IPS DF 6.9 (cell line): ENCODE results near the gene PLB1.
"Not testable (repeated sequence)": the region's sequence is repeated elsewhere in the genome, so short reads cannot be mapped to it uniquely, and the experiment has no call there.

Experiments used
- DNase-seq: peaks from one replicate; pipeline ENCODE4 v3.0.0-alpha.2; 2013; ENCODE audit warnings: low read depth, low spot score
- H3K27ac ChIP-seq: one replicate; pipeline ENCODE4 v1.5.1; 2013; ENCODE audit warnings: low read length, control low read depth
- H3K27me3 ChIP-seq: 2 replicates; pipeline ENCODE4 v1.6.1; 2013; ENCODE audit warnings: mild to moderate bottlenecking, low read length; ENCODE audit not compliant: control insufficient read depth, insufficient read depth
- H3K36me3 ChIP-seq: 2 replicates; pipeline ENCODE4 v1.6.1; 2013; ENCODE audit warnings: low read length; ENCODE audit not compliant: control insufficient read depth, insufficient read depth
- H3K4me1 ChIP-seq: 2 replicates; pipeline ENCODE4 v1.6.1; 2013; ENCODE audit warnings: low read length; ENCODE audit not compliant: control insufficient read depth, insufficient read depth
- H3K4me3 ChIP-seq: 2 replicates; pipeline ENCODE4 v1.5.1; 2013; ENCODE audit warnings: mild to moderate bottlenecking, low read length
- H3K9me3 ChIP-seq: 2 replicates; pipeline ENCODE4 v1.6.1; 2013; ENCODE audit warnings: low read length, inconsistent platforms; ENCODE audit not compliant: control insufficient read depth, insufficient read depth
- WGBS: extraction: QIAGEN DNeasy Blood & Tissue Kit; methylation state at CpG from one replicate; pipeline ENCODE4 v1.1.7; 2013; ENCODE audit warnings: mixed read lengths, missing lambda C conversion rate; ENCODE audit not compliant: insufficient read length, insufficient coverage; 5-methylcytosine and 5-hydroxymethylcytosine counted together

Gene PLB1

DNA sequence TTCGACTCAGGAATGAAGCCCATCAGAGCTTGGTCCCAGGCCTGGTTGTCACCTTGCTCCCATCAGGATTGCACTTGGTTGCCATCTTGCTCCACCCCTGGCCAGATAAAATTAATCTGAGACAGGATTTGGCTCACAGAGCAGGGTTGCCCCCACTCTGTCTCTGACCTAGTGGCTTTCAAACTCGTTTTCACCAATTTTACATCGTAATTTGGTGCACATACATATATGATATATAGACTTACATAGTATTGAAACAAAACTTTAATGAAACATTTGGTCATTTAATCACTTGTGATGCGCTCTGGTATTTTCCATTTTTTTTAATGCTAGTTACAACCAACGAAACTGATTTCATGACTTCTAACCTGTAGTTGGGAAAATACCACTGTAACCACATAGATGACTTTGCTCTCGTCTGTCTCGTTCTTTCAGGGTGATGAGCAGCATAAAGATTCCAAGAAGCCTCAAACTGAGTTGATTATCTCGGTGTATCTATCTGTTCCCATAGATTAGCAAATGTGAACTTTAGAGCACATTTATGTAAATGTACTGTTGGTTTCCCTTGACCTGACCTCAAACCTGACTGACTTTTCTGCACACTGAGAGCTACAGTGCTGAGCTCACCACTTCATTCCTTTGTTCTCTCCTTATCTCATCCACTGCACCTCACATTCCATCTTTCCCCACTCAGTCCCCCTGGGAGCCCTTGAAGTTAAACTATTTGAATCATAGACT, 30.5 kb upstream of the PLB1 start:
- no CpG with 5 or more reads among the region's 8 CpGs for WGBS
- H3K36me3 ChIP-seq, result no peaks in the 10 kb centered on the region
- no peak for DNase-seq
- H3K9me3 ChIP-seq, result no peaks in the 10 kb centered on the region
- 0 out of 2 replicates have a peak, but pooled peaks cover 1% of the 10 kb centered on the region for H3K27me3 ChIP-seq
- no peaks in the 10 kb centered on the region for H3K4me1 ChIP-seq
- H3K27ac ChIP-seq, result no peak overlapping the region
- H3K4me3 ChIP-seq, result no peak overlapping the region

DNA sequence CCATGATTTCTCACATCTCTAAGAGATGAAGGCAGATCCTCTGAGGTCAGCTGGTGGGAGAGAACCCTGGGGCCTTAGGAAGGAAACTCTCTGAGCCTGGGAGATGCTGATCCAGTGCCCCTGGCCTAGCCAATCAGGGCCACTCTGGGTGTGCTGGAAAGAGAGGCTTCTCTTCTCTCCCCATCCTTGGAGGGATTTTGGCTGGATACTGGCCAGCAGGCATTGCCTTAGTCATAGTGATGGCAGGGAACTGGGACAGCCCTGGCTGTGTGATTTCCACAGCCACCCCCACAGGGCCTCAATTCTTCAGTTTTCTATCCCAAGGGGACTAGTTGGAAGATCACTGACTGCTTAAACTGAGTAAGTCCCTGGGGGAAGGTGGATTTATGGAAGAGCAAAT, 26.6 kb upstream of the PLB1 start:
- Histone ChIP-seq H3K9me3 (no peaks in the 10 kb centered on the region), H3K27me3 (no peaks in the 10 kb centered on the region), H3K4me3 (no peak overlapping the region), H3K36me3 (no peaks in the 10 kb centered on the region), H3K27ac (no peak overlapping the region), H3K4me1 (no peaks in the 10 kb centered on the region; the same call in 1 of the 2 replicates)
- no peak for DNase-seq

DNA sequence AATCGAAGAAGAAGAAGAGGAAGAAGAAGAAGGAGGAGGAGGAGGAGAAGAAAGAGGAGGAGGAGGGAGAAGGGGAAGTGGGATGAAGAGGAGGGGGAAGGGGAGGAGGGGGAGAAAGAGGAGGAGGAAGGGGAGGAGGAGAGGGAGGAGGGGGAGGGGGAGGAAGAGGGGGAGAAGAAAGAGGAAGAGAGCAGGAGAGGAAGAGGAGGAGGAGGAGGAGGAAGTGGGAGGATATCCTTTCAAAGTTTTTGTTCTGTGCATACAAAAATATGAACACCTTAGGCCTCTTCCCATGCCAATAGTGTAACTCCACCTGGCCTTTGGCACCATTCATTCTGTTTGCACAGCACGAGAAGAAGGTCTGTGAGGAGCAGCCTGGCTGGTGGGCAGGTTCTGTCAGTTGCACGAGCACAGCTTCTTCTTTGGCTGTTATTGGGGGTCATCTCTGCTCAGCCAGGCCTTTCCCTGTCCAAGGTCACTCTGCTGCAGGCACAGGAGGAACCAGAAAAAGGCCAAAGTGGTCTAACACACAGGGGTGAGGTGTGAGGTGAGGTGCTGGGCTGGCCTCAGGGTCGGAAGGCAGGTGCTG, 25.8 kb upstream of the PLB1 start:
- Histone ChIP-seq H3K27ac (no peak overlapping the region), H3K36me3 (no peaks in the 10 kb centered on the region), H3K9me3 (no peaks in the 10 kb centered on the region), H3K4me3 (no peak overlapping the region), H3K4me1 (no peaks in the 10 kb centered on the region; the same call in 1 of the 2 replicates), H3K27me3 (no peaks in the 10 kb centered on the region)
- no peak for DNase-seq
- no CpG with 5 or more reads among the region's 4 CpGs for WGBS

DNA sequence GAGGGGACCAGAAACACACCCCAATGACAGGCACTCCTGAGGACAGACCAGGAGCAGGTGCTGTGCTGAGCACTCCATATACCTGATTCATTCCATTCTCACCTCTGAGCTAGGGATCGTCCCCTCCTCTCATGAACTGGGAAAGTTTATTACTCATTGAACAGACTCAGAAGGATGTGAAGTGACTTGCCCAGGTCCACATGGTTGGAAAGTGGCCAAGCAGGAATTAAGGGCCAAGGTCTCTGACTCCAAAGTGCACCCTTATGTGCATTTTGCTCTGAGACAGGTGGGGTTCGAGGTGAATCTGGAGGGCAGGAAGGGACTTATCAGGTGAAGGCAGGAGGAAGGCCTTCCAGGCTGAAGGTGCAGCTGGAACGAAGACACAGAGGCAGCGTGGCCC, 25.1 kb upstream of the PLB1 start:
- H3K27me3 ChIP-seq, result no peaks in the 10 kb centered on the region
- no peak overlapping the region for H3K27ac ChIP-seq
- no peaks in the 10 kb centered on the region for H3K9me3 ChIP-seq
- no peaks in the 10 kb centered on the region; the same call in 1 of the 2 replicates for H3K4me1 ChIP-seq
- H3K36me3 ChIP-seq, result no peaks in the 10 kb centered on the region
- WGBS, result no CpG with 5 or more reads among the region's 4 CpGs
- no peak for DNase-seq
- no peak overlapping the region for H3K4me3 ChIP-seq

DNA sequence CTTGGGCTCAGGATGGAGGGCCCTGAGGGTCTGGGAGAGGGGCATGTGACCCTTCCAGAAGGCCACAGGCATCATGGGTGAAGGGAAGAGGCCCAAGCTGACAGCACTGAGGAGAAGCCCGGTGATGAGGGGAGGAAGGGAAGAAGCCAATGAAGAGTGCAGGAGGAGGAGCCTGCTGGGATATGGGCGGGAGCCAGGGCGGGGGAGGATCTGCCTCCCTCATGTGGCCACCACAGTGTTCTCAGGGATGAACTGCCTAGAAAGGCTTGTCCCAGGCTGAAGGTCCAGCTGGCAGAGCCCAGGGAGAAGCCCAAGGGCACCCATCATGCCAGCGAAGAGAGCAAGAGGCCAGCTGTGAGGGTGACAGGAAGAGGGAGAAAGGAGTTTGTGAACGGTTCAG, 24.6 kb upstream of the PLB1 start:
- H3K4me1 ChIP-seq, result no peaks in the 10 kb centered on the region; the same call in 1 of the 2 replicates
- H3K27ac ChIP-seq, result no peak overlapping the region
- no peak overlapping the region for H3K4me3 ChIP-seq
- H3K36me3 ChIP-seq, result no peaks in the 10 kb centered on the region
- no peaks in the 10 kb centered on the region for H3K27me3 ChIP-seq
- no CpG with 5 or more reads among the region's 5 CpGs for WGBS
- DNase-seq, result no peak
- no peaks in the 10 kb centered on the region for H3K9me3 ChIP-seq

DNA sequence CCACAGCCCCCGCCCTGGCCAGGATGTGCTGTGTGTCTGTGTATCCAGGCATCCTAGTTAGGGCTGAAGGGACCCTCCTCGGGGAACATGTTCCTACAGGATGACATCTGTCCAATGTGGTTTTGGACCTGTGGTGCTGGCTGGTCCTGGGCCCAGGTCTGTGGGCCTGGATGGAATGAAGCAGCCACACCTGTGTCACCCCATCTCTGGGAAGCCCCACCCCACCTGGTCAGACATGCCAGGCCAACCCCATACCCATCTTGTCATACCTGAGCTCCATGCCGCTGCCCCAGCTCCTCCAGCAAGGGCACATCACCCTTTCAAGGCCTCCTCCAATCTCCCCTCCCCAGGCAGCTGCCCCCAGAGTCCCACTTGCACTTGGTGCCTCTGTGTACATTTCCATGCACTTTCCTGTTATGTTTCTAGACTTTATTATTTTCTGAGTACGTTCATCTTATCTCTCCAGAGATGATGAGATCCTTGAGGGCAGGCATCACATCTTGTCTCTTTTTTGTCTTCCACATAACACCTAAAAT, 24.1 kb upstream of the PLB1 start:
- H3K9me3 ChIP-seq, result no peaks in the 10 kb centered on the region
- H3K27me3 ChIP-seq, result no peaks in the 10 kb centered on the region
- H3K36me3 ChIP-seq, result no peaks in the 10 kb centered on the region
- H3K4me3 ChIP-seq, result no peak overlapping the region
- H3K4me1 ChIP-seq, result no peaks in the 10 kb centered on the region; the same call in 1 of the 2 replicates
- no CpG with 5 or more reads among the region's 4 CpGs for WGBS
- no peak for DNase-seq
- H3K27ac ChIP-seq, result no peak overlapping the region

DNA sequence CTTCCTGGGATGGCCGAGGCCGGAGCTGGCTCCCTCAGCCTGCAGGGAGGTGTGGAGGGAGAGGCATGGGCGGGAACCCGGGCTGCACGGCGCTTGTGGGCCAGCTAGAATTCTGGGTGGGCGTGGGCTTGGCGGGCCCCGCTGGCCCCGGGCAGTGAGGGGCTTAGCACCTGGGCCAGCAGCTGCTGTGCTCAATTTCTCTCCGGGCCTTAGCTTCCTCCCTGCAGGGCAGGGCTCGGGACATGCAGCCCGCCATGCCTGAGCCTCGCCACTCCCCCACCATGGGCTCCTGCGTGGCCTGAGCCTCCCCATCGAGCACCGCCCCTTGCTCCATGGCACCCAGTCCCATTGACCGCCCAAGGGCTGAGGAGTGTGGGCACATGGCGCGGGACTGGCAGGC, 23.2 kb upstream of the PLB1 start:
- not testable (repeated sequence) for H3K9me3 ChIP-seq, H3K36me3 ChIP-seq, H3K27me3 ChIP-seq, H3K27ac ChIP-seq, H3K4me1 ChIP-seq, H3K4me3 ChIP-seq, DNase-seq
- no CpG with 5 or more reads among the region's 20 CpGs for WGBS

DNA sequence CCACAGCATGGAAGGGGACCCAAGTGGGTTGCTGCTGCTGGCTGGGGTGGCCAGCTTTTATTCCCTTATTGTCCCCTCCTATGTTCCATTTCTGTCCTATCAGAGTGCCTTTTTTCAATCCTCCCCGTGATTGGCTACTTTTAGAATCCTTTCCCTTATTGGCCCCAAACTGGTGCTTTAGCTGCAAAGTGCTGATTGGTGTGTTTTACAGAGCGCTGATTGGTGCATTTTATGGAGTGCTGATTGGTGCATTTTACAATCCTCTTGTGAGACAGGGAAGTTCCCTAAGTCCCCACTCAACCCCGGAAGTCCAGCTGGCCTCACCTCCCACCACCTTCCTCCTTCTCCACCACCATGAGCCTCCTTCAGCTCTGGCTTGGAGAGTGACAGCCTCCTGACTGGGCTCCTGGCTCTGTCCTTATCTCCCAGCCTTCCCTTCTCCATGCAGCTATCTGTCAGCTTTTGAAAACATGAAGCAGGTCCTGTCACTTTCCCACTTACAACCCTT, 20.7 kb upstream of the PLB1 start:
- Histone ChIP-seq H3K27me3 (no peaks in the 10 kb centered on the region; the same call in 1 of the 2 replicates), H3K36me3 (no peaks in the 10 kb centered on the region), H3K9me3 (no peaks in the 10 kb centered on the region), H3K27ac (no peak overlapping the region), H3K4me3 (no peak overlapping the region), H3K4me1 (no peaks in the 10 kb centered on the region; the same call in 1 of the 2 replicates)
- DNase-seq, result no peak
- WGBS, result no CpG with 5 or more reads among the region's 3 CpGs

DNA sequence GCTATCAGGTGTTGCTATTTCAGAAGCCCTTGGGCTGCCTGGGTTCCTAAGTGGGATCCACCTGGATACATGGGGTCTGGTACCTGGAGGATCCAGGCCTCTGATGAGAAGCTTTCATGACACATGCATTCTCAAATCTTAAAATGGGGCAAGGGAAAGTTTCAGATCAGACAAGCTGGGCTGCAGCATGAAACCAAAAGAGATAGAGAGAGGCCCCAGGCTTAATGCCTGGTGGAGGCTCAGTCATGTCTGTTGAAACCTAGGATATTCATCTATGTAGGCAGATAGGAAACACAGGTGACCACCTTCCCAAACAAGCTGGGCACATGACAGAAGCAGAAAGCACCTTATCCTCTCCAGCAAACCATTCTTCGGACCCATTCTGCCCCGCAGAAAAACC, 18.8 kb upstream of the PLB1 start:
- H3K27me3 ChIP-seq, result no peaks in the 10 kb centered on the region; the same call in 1 of the 2 replicates
- no CpG with 5 or more reads among the region's 2 CpGs for WGBS
- no peak for DNase-seq

DNA sequence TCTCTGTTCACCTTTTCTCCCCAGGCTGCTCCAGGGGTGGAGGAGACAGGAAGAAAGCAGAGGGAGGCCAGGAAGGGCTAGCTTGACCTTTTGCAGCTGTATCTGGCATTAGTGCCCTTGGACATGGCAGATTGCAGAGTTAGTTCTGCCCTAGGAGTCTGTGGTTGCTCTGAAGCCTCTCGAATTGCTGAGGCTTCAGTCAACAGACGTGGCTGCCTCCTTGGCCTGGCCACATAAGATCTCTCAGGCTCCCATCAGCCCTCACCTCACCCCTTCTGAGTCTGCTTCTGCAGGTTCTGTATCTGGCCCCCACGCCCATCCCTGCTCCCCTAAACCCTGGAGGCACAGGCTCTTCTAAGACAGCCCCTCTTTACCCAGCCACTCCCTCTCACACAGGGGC, 18.2 kb upstream of the PLB1 start:
- Histone ChIP-seq H3K36me3 (no peaks in the 10 kb centered on the region), H3K4me1 (no peaks in the 10 kb centered on the region), H3K27me3 (no peaks in the 10 kb centered on the region; the same call in 1 of the 2 replicates), H3K4me3 (no peak overlapping the region), H3K27ac (no peak overlapping the region), H3K9me3 (no peaks in the 10 kb centered on the region)
- no CpG with 5 or more reads among the region's 3 CpGs for WGBS
- DNase-seq, result no peak

More for the DNA sequence above, 18.8 kb upstream of the PLB1 start:
- Histone ChIP-seq H3K4me1 (no peaks in the 10 kb centered on the region), H3K27ac (no peak overlapping the region), H3K36me3 (no peaks in the 10 kb centered on the region), H3K4me3 (no peak overlapping the region), H3K9me3 (no peaks in the 10 kb centered on the region)
